Cardiac atrium fibroblast (primary cell): ENCODE measurements around the gene USP51. TPM values are rescaled to one million over a fixed set of nuclear protein-coding genes. Genes with fewer than 3 reads are reported as not detected.

Experiments used
- total RNA-seq: library from RNA; depleted of rRNA; stranded (reverse); fragments of >200 nt; gene quantifications from 2 replicates; pipeline ENCODE4 v1.2.3, GENCODE V29; 2015

Gene USP51
- total RNA-seq, result 0.36 and 1.5 TPM in 2 replicates

GRCh38 chrX:55489314-55490009 lies at the start of gene USP51:
TSS of gene USP51 (minus strand) at chrX:55489848. CDS start at chrX:55488939, 909 bp downstream.

GRCh38 chrX:55451990-55452832 lies 37.4 kb downstream of the USP51 start, which contains the start of gene MAGEH1:
TSS of gene MAGEH1 (plus strand) at chrX:55452127. CDS start at chrX:55452375, 248 bp downstream.

Other genes starting within 250 kb of the USP51 start
- gene PAGE3, start 224.9 kb downstream of the USP51 start, total RNA-seq, result not detected in 2 replicates
- 21.5 and 31.4 TPM in 2 replicates for gene MAGEH1, start 37.7 kb downstream of the USP51 start, total RNA-seq
- not detected in 2 replicates for gene FOXR2, start 133.6 kb upstream of the USP51 start, total RNA-seq
- 8.3 and 13.4 TPM in 2 replicates for gene RRAGB, start 227.9 kb upstream of the USP51 start, total RNA-seq